ENCODE data around the gene TMEM163.

Gene TMEM163

DNA sequence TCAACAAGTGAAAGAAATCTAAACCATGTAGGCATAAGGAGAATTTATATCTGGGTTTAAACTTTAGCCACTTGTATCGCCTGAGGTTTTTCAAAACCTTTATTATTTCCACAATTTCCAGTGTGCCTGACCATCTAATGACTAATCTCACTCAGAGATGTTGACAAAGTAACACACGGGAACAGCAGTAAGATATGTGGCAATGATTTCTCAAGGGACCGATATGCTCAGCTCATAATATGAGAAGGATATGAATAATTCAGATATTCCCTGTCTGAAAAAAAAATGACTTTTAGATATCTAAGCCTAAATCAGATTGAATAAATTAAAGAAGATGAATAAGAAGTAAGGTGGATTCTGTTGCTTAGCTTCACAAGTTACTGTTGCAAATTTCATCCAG is 43.5 kb downstream of the TMEM163 start:
- Histone ChIP-seq H3K4me1 (no peaks in the 10 kb centered on the region), H3K4me3 (no peak overlapping the region), H3K27me3 (ENCODE audit: low read depth) (no peaks in the 10 kb centered on the region), H3K9me3 (no peaks in the 10 kb centered on the region), H3K36me3 (replicated peaks) (no peaks in the 10 kb centered on the region)
- DNase-seq (ENCODE audit: low spot score in 2 of 2) = no peak
- in situ Hi-C loops (cut with MboI; ENCODE audit: low sequenced_read_pairs) = no loop called here

DNA sequence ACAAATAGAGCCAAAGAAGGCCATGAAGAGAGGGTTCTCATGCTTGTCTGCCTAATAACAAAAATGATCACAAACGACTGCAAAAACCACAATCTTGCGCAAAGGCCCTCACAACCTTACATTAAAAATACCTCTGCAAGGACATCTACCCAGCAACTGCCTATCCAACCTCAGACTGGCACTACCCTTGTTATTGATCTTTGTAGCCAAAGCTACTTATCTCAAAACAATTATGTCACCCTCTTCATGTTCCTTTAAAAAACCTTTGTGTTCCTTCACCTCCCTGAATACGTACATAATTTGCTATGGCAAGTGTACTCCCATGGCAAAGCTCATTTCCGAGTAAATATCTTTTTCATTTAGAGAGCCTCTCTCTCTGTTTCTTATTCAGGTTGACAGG is 44.1 kb downstream of the TMEM163 start:
- Histone ChIP-seq H3K27me3 (ENCODE audit: low read depth) (no peaks in the 10 kb centered on the region), H3K9me3 (no peaks in the 10 kb centered on the region), H3K4me3 (no peak overlapping the region), H3K4me1 (no peaks in the 10 kb centered on the region), H3K36me3 (replicated peaks) (no peaks in the 10 kb centered on the region)
- in situ Hi-C loops (cut with MboI; ENCODE audit: low sequenced_read_pairs) = no loop called here
- DNase-seq (ENCODE audit: low spot score in 2 of 2) = no peak

DNA sequence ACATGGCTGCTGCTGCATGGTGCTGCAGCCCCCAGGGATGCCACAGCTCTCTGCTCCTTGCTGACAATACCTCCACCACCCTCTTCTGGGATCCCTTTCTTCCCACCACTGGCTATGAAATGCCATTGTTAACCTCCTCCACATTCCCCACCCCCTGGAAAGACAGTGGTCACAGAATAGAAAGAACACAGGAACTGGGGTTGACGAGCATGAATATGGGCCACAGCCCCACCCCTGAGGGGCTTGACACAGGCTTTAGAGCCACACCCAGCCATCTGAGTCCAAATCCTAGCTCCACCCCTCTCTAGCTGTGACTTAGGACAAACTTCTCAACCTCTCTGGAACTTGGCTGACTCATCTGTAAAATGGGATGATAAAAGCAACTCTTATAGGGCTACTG is 47.3 kb downstream of the TMEM163 start:
- in situ Hi-C loops (cut with MboI; ENCODE audit: low sequenced_read_pairs) = no loop called here
- Histone ChIP-seq H3K9me3 (no peaks in the 10 kb centered on the region), H3K4me1 (no peaks in the 10 kb centered on the region), H3K36me3 (replicated peaks) (no peaks in the 10 kb centered on the region), H3K27me3 (ENCODE audit: low read depth) (no peaks in the 10 kb centered on the region), H3K4me3 (no peak overlapping the region)
- no peak for DNase-seq (ENCODE audit: low spot score in 2 of 2)

DNA sequence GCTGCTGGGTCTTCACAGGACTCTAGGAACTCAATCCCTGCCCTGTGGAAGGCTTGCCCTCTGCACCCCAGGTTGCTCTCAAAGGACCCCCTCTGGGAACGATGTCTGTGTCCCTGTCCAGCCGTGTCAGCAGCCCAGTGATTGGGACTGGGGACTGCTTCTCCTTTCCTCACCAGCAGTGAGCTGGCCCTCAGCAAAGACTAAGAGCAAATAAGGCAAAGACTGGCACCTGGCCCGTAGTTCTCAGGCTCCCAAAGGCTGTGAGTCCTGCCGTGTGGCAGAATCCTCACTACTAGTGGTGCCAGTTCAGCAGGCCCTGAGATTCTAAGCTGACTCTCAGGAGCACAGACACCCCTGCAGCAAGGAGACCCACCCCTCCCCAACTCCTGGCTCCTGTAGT is 47.8 kb downstream of the TMEM163 start:
- no peaks in the 10 kb centered on the region for H3K36me3 ChIP-seq (replicated peaks)
- in situ Hi-C loops (cut with MboI; ENCODE audit: low sequenced_read_pairs) = no loop called here
- no peak overlapping the region for H3K4me3 ChIP-seq
- H3K9me3 ChIP-seq = no peaks in the 10 kb centered on the region
- no peaks in the 10 kb centered on the region for H3K4me1 ChIP-seq
- no peaks in the 10 kb centered on the region for H3K27me3 ChIP-seq (ENCODE audit: low read depth)
- DNase-seq (ENCODE audit: low spot score in 2 of 2) = no peak

DNA sequence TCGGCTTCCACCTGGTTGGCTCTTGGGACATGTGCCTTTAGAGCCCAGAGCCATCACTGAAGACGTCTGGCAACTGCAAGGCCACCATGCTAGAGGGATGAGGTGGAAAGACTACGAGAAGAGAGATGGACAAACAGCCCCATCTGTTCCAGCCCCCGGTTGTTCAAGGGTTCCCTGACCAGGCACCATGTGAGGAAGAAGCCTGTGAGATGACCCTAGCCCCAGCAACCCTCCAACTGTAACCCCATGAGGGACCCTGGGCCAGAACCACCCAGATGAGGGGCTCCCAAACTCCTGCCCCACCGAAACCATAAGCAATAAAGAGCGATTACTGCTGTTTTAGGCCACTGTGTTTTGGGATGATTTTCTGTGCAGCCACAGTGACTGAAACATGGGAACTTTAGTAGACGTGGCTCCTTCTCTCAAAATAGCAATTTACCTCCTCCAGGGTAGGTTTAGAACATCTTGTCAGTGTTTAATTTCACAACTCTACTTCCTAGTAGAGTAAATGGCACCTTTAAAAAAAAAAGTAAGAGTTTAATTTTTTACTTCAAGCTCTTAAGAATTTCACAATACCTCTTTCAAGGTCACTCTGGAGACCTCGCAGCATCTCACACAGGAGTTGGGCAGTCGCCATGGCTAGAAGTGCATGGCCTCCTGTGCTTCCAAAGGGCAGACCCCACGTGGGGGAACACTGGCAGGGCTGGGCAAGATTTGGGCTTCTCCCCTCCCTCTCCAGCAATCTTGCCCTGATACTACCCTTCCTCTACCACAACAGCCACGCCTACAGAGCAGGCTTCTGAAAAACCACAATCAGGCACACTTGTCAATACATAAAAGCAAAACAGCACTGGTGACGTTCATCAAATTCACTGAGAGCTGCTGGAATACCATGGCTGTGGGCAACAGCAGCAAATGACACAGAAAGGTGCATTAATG is 48.8 kb downstream of the TMEM163 start:
- Histone ChIP-seq H3K27me3 (ENCODE audit: low read depth) (no peaks in the 10 kb centered on the region), H3K9me3 (no peaks in the 10 kb centered on the region), H3K36me3 (replicated peaks) (no peaks in the 10 kb centered on the region), H3K4me1 (no peaks in the 10 kb centered on the region), H3K4me3 (no peak overlapping the region)
- DNase-seq (ENCODE audit: low spot score in 2 of 2) = no peak
- in situ Hi-C loops (cut with MboI; ENCODE audit: low sequenced_read_pairs) = no loop called here

DNA sequence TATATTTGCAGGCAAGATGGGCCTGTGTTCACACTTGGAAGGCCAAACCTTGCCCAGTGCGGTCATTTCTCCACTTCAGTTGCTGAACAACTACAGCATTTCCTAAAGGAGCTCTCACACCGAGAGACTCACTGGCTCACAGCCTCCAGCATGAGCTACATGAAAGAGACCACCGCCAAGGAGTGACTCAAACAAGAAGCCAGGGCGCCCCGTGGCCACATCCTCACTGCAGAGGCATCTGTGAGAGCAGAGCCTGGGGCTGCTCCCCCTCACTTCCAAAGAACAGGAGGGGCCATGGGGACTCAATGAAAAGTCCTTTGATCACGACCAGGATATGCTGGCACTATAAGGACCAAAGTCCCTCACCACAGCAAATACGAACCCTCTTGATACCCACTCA is 50.0 kb downstream of the TMEM163 start:
- in situ Hi-C loops (cut with MboI; ENCODE audit: low sequenced_read_pairs) = no loop called here
- Histone ChIP-seq H3K9me3 (no peaks in the 10 kb centered on the region), H3K36me3 (replicated peaks) (no peaks in the 10 kb centered on the region), H3K4me1 (no peaks in the 10 kb centered on the region), H3K4me3 (no peak overlapping the region), H3K27me3 (ENCODE audit: low read depth) (no peaks in the 10 kb centered on the region)
- DNase-seq (ENCODE audit: low spot score in 2 of 2) = no peak

DNA sequence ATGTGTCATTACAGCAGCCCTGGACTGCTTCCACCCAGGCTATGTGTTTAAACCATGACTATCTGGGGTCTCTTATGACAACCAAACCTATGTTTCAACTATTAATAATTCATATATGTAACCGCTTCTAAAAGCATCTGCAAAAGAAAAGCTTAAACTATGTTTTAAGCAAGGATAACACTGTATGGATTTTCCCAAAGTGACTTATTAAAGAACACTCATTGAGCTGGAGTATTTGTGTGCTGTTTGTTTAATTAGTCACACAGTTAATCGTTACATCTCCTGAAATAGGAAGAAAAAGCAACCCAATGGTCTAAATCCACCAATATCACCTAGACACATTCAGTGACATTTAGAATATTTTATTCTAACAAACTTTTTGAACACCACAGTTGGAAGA is 51.3 kb downstream of the TMEM163 start:
- Histone ChIP-seq H3K4me1 (no peaks in the 10 kb centered on the region), H3K36me3 (replicated peaks) (no peaks in the 10 kb centered on the region), H3K9me3 (no peaks in the 10 kb centered on the region), H3K4me3 (no peak overlapping the region), H3K27me3 (ENCODE audit: low read depth) (no peaks in the 10 kb centered on the region)
- in situ Hi-C loops (cut with MboI; ENCODE audit: low sequenced_read_pairs) = no loop called here
- DNase-seq (ENCODE audit: low spot score in 2 of 2) = no peak

DNA sequence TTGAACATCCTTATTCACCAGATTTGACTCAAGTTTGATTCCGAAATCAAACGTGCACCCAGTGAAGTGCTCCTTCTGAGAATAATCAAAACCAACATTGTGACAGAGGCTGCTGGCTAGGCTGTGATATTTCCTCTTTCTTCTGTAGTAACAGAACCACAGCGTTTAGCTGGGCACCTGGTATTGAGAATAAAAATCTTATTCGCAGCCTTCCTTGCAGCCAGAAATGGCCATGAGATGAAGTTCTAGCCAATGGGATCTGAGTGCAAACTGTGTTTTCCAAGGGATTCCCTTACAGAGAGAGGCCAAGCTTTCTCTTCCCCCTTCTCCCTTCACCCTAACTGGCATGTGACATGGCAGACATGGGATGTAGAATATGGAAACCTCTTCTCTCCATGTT is 51.7 kb downstream of the TMEM163 start:
- H3K36me3 ChIP-seq (replicated peaks) = no peaks in the 10 kb centered on the region
- H3K4me1 ChIP-seq = no peaks in the 10 kb centered on the region
- H3K27me3 ChIP-seq (ENCODE audit: low read depth) = no peaks in the 10 kb centered on the region
- in situ Hi-C loops (cut with MboI; ENCODE audit: low sequenced_read_pairs) = no loop called here
- no peak overlapping the region for H3K4me3 ChIP-seq
- DNase-seq (ENCODE audit: low spot score in 2 of 2) = no peak
- no peaks in the 10 kb centered on the region for H3K9me3 ChIP-seq

DNA sequence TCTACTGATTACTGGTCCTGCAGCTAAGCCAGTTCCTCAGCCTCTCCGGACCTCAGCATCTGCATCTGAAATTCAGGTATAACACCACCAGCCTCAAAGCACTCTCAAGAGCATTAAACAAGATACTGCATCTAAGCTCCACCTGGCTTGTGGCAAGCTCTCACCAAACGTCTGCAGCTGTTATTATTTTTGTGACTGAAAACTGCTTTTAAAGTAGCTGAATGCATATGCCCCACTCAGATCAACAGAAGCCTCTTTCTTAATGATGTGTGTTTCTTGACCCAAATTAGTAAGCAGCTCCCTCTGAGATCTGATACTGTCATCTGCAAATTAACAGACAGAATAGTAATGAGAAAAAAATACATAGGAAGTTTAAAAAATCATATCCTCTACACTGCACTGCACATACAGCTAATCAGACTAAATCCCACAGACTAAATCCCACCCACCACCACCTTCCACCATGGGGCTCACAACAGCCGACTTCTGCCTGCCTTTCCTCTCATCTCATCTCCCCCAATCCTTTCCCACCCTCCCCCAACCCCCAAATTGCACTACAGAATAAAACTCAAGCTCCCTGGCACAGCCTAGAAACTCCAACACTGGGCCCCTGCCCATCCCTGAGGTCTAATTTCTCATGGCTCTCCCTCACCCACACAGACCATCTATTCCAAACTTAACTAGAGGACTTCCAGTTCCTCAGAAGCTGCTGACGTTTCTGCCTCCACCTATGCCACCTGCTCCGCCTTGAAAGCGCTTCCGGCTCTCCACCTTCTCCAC is 52.9 kb downstream of the TMEM163 start:
- H3K4me1 ChIP-seq = no peaks in the 10 kb centered on the region
- H3K36me3 ChIP-seq (replicated peaks) = no peaks in the 10 kb centered on the region
- no peaks in the 10 kb centered on the region for H3K27me3 ChIP-seq (ENCODE audit: low read depth)
- H3K9me3 ChIP-seq = no peaks in the 10 kb centered on the region
- no peak for DNase-seq (ENCODE audit: low spot score in 2 of 2)
- H3K4me3 ChIP-seq = no peak overlapping the region
- in situ Hi-C loops (cut with MboI; ENCODE audit: low sequenced_read_pairs) = no loop called here

DNA sequence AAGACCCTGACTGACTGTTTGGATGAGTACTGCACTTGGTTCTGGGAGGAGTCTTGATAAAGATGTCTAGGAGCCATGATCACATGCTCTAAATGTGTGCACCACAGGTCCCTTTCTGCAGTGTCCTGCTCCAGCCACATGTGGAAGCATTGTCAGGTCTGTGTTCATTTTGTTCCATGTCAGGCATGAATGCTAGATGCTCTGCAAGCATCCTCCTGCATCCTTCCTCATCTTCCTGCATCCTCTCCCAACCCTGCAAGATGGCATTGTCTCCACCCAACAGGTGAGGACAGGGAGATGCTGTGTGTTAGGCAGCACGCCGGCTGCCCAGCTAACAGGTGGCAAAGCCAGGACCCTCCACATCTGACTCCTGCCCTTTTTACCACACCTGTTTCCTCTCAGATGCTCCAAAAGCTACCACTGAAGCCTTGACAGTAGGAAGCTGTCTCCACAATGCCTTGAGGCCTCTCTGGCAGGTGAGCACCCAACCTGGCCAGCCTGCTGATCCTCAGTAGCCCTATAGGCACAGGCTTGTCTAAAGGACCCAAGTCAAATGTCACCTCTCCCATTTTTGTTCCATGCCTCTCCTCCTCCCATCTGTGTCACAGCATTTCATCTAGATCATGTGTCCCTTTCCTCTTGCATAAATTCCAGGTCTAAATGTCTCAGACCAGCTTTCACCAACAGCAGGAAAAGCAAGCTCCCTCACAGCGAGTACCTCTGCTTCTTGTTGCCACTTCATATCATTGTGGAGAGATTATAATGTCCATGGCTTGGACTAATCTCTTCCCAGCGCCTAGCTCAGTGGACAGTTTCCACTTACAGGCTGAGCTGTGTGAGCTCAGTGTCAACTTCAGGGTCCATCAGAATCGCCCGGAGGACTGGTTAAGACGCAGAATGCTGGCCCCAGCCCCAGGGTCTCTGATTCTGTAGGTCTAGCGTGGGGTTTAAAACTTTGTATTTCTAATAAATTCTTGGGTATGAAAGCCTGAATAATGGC is 55.0 kb downstream of the TMEM163 start:
- no peak for DNase-seq (ENCODE audit: low spot score in 2 of 2)
- no peaks in the 10 kb centered on the region for H3K27me3 ChIP-seq (ENCODE audit: low read depth)
- H3K4me1 ChIP-seq = no peaks in the 10 kb centered on the region
- H3K4me3 ChIP-seq = no peak overlapping the region
- no peaks in the 10 kb centered on the region for H3K36me3 ChIP-seq (replicated peaks)
- no peaks in the 10 kb centered on the region for H3K9me3 ChIP-seq
- in situ Hi-C loops (cut with MboI; ENCODE audit: low sequenced_read_pairs) = no loop called here

DNA sequence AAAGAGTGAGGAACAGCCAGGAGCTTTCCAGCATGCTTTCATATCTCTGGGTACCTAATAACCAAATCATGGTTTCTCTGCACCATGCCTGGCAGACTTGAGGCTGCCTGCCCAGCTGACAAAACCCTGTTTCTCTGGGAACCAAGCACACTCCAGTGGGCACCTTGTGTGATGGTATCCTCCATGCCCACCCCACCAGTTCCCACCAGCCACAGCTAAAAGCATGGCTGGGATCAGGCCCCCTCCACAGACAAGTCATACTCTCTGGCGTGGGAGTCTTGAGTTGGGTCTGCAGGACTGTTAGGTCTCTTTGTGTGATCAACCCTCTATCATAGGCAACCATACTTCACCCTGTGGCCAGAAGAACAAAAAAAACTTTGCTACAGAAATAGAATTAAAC is 56.0 kb downstream of the TMEM163 start:
- in situ Hi-C loops (cut with MboI; ENCODE audit: low sequenced_read_pairs) = no loop called here
- H3K9me3 ChIP-seq = no peaks in the 10 kb centered on the region
- H3K4me1 ChIP-seq = no peaks in the 10 kb centered on the region
- no peak for DNase-seq (ENCODE audit: low spot score in 2 of 2)
- no peaks in the 10 kb centered on the region for H3K36me3 ChIP-seq (replicated peaks)
- H3K27me3 ChIP-seq (ENCODE audit: low read depth) = no peaks in the 10 kb centered on the region
- H3K4me3 ChIP-seq = no peak overlapping the region

DNA sequence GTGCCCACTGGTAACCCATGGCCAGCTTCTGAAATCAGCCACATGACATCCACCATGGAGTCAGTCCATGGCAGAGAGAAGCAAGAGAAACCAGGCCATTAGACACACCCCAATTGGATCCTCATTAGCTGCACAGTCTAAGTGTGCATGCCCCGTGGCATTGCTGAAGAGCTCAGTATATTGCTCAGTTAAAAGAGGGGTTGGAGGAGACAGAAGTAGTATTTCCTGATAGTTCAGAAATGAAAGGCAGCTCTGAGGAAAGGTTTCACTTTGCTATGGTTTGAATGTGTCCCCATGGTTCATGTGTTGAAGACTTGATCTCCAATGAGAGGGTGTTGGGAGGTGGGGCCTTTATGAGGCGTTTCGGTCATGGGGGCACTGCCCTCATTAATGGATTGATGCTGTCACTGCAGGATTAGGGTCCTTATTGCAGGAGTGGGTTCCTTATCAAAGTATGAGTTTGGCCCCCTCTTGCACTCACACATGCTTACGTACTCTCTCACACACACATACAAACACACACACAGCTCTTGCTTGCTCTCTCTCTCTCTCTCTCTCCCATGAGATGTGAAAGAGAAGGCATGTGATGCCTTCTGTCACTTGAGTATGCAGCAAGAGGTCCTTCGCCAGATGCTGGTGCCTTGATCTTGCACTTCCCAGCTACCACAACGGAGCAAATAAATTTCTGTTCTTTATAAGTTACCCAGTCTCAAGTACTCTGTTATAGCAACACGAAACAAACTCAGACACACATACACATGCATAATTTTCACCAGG is 58.0 kb downstream of the TMEM163 start:
- Histone ChIP-seq H3K4me1 (no peaks in the 10 kb centered on the region), H3K9me3 (no peaks in the 10 kb centered on the region), H3K36me3 (replicated peaks) (no peaks in the 10 kb centered on the region), H3K27me3 (ENCODE audit: low read depth) (no peaks in the 10 kb centered on the region), H3K4me3 (no peak overlapping the region)
- no peak for DNase-seq (ENCODE audit: low spot score in 2 of 2)
- in situ Hi-C loops (cut with MboI; ENCODE audit: low sequenced_read_pairs) = no loop called here

DNA sequence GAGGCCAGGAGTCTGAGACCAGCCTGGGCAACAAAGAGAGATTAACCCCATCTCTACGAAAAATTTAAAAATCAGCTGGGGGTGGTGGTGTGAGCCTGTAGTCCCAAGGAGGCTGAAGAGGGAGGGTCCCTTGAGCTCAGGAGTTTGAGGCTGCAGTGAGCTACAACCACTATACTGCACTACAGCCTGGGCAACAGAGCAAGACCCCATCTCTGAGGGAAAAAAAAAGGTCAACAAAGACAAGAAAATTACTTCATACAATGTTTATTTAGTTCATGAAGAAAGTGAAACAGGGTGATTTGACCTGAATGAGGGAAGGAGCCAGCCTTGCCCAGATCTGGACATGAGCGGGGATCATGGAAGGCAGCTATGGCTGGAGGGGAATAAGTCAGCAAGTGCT is 59.1 kb downstream of the TMEM163 start:
- no peak for DNase-seq (ENCODE audit: low spot score in 2 of 2)
- Histone ChIP-seq H3K4me3 (no peak overlapping the region), H3K9me3 (no peaks in the 10 kb centered on the region), H3K4me1 (no peaks in the 10 kb centered on the region), H3K27me3 (ENCODE audit: low read depth) (no peaks in the 10 kb centered on the region), H3K36me3 (replicated peaks) (no peaks in the 10 kb centered on the region)
- in situ Hi-C loops (cut with MboI; ENCODE audit: low sequenced_read_pairs) = no loop called here
